HepG2 (cell line): ENCODE data around the gene MIGA2. TPM values are rescaled to one million over a fixed set of nuclear protein-coding genes. Genes with fewer than 3 reads are reported as not detected.
A peak's percentile ranks its signal among the peaks of the same experiment; 100 is the strongest.

Source experiments
- CBX2 ChIP-seq, 2 experiments: fragments of 200-600 bp in 1 of 2; sonication (generic); formaldehyde crosslinking in 1 of 2; IDR thresholded peaks; 2 replicates each; pipeline versions ENCODE4 v1.7.0 to v1.8.1; 2018 to 2022; ENCODE audit warnings: low read depth in 2 of 2, low read length in 1 of 2, mild to moderate bottlenecking in 1 of 2, missing genetic modification reagents in 1 of 2
- EEA1 ChIP-seq: sonication (generic); formaldehyde crosslinking; IDR thresholded peaks from 2 replicates; pipeline ENCODE4 v1.5.1; 2020; ENCODE audit warnings: mild to moderate bottlenecking, missing genetic modification reagents, borderline replicate concordance
- ESRRA ChIP-seq: sonication (generic); formaldehyde crosslinking; IDR thresholded peaks from 2 replicates; pipeline ENCODE4 v1.5.1; 2020; ENCODE audit warnings: mild to moderate bottlenecking, low read depth, missing genetic modification reagents
- FOSL2 ChIP-seq: sonication (generic); formaldehyde crosslinking; IDR thresholded peaks from 2 replicates; pipeline ENCODE4 v1.4.0; 2020; ENCODE audit warnings: missing genetic modification reagents
- HNF4A ChIP-seq: sonication (generic); formaldehyde crosslinking; IDR thresholded peaks from 2 replicates; pipeline ENCODE4 v1.4.0; 2020; ENCODE audit warnings: missing genetic modification reagents
- HOXD1 ChIP-seq: sonication (generic); formaldehyde crosslinking; IDR thresholded peaks from 2 replicates; pipeline ENCODE4 v1.5.0; 2020; ENCODE audit warnings: missing genetic modification reagents
- IRF2 ChIP-seq: IDR thresholded peaks from 2 replicates; pipeline ENCODE4 v1.6.1; 2018; ENCODE audit warnings: missing genetic modification reagents, missing compliant biosample characterization
- IRX3 ChIP-seq: sonication (generic); formaldehyde crosslinking; IDR thresholded peaks from 2 replicates; pipeline ENCODE4 v1.8.1; 2023; ENCODE audit warnings: mild to moderate bottlenecking, low read depth, missing genetic modification reagents, borderline replicate concordance
- KAT8 ChIP-seq: IDR thresholded peaks from 2 replicates; pipeline ENCODE4 v1.6.1; 2016; ENCODE audit warnings: missing genetic modification reagents, missing compliant biosample characterization
- KDM5B ChIP-seq: sonication (generic); formaldehyde crosslinking; IDR thresholded peaks from 2 replicates; pipeline ENCODE4 v1.4.0; 2020; ENCODE audit warnings: missing genetic modification reagents, mild to moderate bottlenecking, borderline replicate concordance
- MEIS2 ChIP-seq: sonication (generic); formaldehyde crosslinking; IDR thresholded peaks from 2 replicates; pipeline ENCODE4 v1.9.0; 2021; ENCODE audit warnings: mild to moderate bottlenecking, missing genetic modification reagents
- MIER3 ChIP-seq: IDR thresholded peaks from 2 replicates; pipeline ENCODE4 v1.6.1; 2016; ENCODE audit warnings: missing compliant biosample characterization, borderline replicate concordance
- NFKBIZ ChIP-seq: IDR thresholded peaks from 2 replicates; pipeline ENCODE4 v1.6.1; 2018; ENCODE audit warnings: missing genetic modification reagents, missing compliant biosample characterization
- PHF21A ChIP-seq: sonication (generic); formaldehyde crosslinking; IDR thresholded peaks from 2 replicates; pipeline ENCODE4 v1.5.0; 2020; ENCODE audit warnings: mild to moderate bottlenecking, missing genetic modification reagents
- RAD21 ChIP-seq: fragments of 450-650 bp; formaldehyde crosslinking; IDR thresholded peaks from 2 replicates; pipeline ENCODE4 v1.5.0; 2020; ENCODE audit warnings: mild to moderate bottlenecking
- RBAK ChIP-seq: sonication (generic); formaldehyde crosslinking; IDR thresholded peaks from 2 replicates; pipeline ENCODE4 v1.5.1; 2020; ENCODE audit warnings: mild to moderate bottlenecking, missing genetic modification reagents
- SALL1 ChIP-seq: sonication (generic); formaldehyde crosslinking; IDR thresholded peaks from 2 replicates; pipeline ENCODE4 v1.8.0; 2022; ENCODE audit warnings: mild to moderate bottlenecking, missing genetic modification reagents
- SRSF4 ChIP-seq: fragments of 200-400 bp; formaldehyde crosslinking; IDR thresholded peaks from one replicate; pipeline ENCODE4 v1.6.1; 2018; ENCODE audit warnings: mild to moderate bottlenecking, low read depth, low read length, moderate library complexity; ENCODE audit not compliant: poor library complexity, severe bottlenecking
- STAT5B ChIP-seq: sonication (generic); formaldehyde crosslinking; IDR thresholded peaks from 2 replicates; pipeline ENCODE4 v1.4.0; 2020; ENCODE audit warnings: missing genetic modification reagents
- TP53 ChIP-seq: sonication (generic); formaldehyde crosslinking; conservative IDR thresholded peaks from 2 replicates; pipeline ENCODE4 v1.4.0; 2020; ENCODE audit warnings: missing genetic modification reagents
- ZFYVE20 ChIP-seq: sonication (generic); formaldehyde crosslinking; IDR thresholded peaks from 2 replicates; pipeline ENCODE4 v1.8.0; 2023; ENCODE audit warnings: low read depth, mild to moderate bottlenecking, moderate library complexity, missing genetic modification reagents, borderline replicate concordance
- ZNF275 ChIP-seq: sonication (generic); formaldehyde crosslinking; IDR thresholded peaks from 2 replicates; pipeline ENCODE4 v1.8.0; 2022; ENCODE audit warnings: missing genetic modification reagents, mild to moderate bottlenecking, inconsistent platforms, borderline replicate concordance
- ZNF333 ChIP-seq: sonication (generic); formaldehyde crosslinking; IDR thresholded peaks from 2 replicates; pipeline ENCODE4 v1.4.0; 2020; ENCODE audit warnings: mild to moderate bottlenecking, missing genetic modification reagents, borderline replicate concordance
- ZNF343 ChIP-seq: sonication (generic); formaldehyde crosslinking; IDR thresholded peaks from 2 replicates; pipeline ENCODE4 v1.4.0; 2020; ENCODE audit warnings: mild to moderate bottlenecking, missing genetic modification reagents
- ZNF589 ChIP-seq: sonication (generic); formaldehyde crosslinking; conservative IDR thresholded peaks from 2 replicates; pipeline ENCODE4 v1.8.0; 2022; ENCODE audit warnings: mild to moderate bottlenecking, moderate library complexity, missing genetic modification reagents
- ZNF614 ChIP-seq: IDR thresholded peaks from 2 replicates; pipeline ENCODE4 v1.6.1; 2018; ENCODE audit warnings: missing biosample characterization, missing genetic modification reagents, inconsistent platforms, borderline replicate concordance
- ZNF776 ChIP-seq: sonication (generic); formaldehyde crosslinking; IDR thresholded peaks from 2 replicates; pipeline ENCODE4 v1.4.0; 2020; ENCODE audit warnings: mild to moderate bottlenecking, missing genetic modification reagents
- polyA plus RNA-seq, 8 experiments: library from polyadenylated mRNA; depleted of rRNA in 3 of 8; stranded (reverse) in 7 of 8; unstranded in 1 of 8; fragments of >200 nt; fragmentation: Illumina TruSeq in 4 of 8; extraction: Trizol in 4 of 8; gene quantifications; 2 replicates each; pipeline versions ENCODE4 v1.2.1 to v1.2.3, GENCODE V29; 2011 to 2016; ENCODE audit warnings: low read depth in 4 of 8, missing spikeins in 1 of 8, mixed read lengths in 1 of 8; ENCODE audit not compliant: insufficient read depth in 1 of 8
- total RNA-seq, 5 experiments: library from RNA; depleted of rRNA; stranded (reverse); fragments of >200 nt; fragmentation: Illumina TruSeq; extraction: Trizol; gene quantifications; 2 replicates each; pipeline ENCODE4 v1.2.3, GENCODE V29; 2016; ENCODE audit warnings: low read depth in 1 of 5
- TF ChIP-seq, protein P1 (sequence below): sonication (generic); formaldehyde crosslinking; IDR thresholded peaks from 2 replicates; pipeline ENCODE4 v1.8.0; 2022; ENCODE audit warnings: mild to moderate bottlenecking, missing genetic modification reagents
- TF ChIP-seq, protein P2 (sequence below): IDR thresholded peaks from 2 replicates; pipeline ENCODE4 v1.6.1; 2016; ENCODE audit warnings: control low read depth

MIGA2 gene
- total and polyA plus RNA-seq, 2 of the 13 experiments (the other 11 are each of a cell fraction or from before 2014, with no cell fraction given) = 10.8 to 17.1 TPM

GRCh38 chr9:129111528-129112151 is 75.2 kb downstream of the MIGA2 start (continued):
- TF ChIP-seq RBAK (CRISPR knock-in tag) (no peak), KAT8 (CRISPR knock-in tag) (no peak), ZNF343 (CRISPR knock-in tag) (no peak), ZNF275 (CRISPR knock-in tag) (peak; percentile 73; the same call in 1 of the 2 replicates), ZFYVE20 (CRISPR knock-in tag) (no peak), SRSF4 (no peak), RAD21 (CRISPR knock-in tag) (no peak), MIER3 (CRISPR knock-in tag) (no peak), HNF4A (CRISPR knock-in tag) (no peak), NFKBIZ (no peak), ZNF776 (no peak; the same call in 1 of the 2 replicates), IRF2 (CRISPR knock-in tag) (no peak), ESRRA (CRISPR knock-in tag) (0 out of 2 replicates have a peak, but pooled peaks have one; percentile 12), CBX2 (IDR thresholded peaks at IDR 0.05; ENCODE audit: low read depth, low read length) (no peak), CBX2 (CRISPR knock-in tag; IDR thresholded peaks at IDR 0.05; ENCODE audit: low read depth) (0 out of 2 replicates have a peak, but pooled peaks have one; percentile 28), EEA1 (no peak), FOSL2 (CRISPR knock-in tag) (no peak), STAT5B (no peak), IRX3 (no peak), TP53 (CRISPR knock-in tag) (no peak), ZNF614 (CRISPR knock-in tag) (no peak), SALL1 (CRISPR knock-in tag) (no peak), HOXD1 (CRISPR knock-in tag) (0 out of 2 replicates have a peak, but pooled peaks have one; percentile 38), KDM5B (CRISPR knock-in tag) (peak; percentile 22; the same call in 1 of the 2 replicates), PHF21A (no peak), MEIS2 (CRISPR knock-in tag) (no peak), ZNF333 (CRISPR knock-in tag) (no peak), ZNF589 (CRISPR knock-in tag) (no peak)
- TF ChIP-seq, protein P1, sequence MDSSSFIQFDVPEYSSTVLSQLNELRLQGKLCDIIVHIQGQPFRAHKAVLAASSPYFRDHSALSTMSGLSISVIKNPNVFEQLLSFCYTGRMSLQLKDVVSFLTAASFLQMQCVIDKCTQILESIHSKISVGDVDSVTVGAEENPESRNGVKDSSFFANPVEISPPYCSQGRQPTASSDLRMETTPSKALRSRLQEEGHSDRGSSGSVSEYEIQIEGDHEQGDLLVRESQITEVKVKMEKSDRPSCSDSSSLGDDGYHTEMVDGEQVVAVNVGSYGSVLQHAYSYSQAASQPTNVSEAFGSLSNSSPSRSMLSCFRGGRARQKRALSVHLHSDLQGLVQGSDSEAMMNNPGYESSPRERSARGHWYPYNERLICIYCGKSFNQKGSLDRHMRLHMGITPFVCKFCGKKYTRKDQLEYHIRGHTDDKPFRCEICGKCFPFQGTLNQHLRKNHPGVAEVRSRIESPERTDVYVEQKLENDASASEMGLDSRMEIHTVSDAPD (CRISPR knock-in tag) = no peak
- TF ChIP-seq, protein P2, sequence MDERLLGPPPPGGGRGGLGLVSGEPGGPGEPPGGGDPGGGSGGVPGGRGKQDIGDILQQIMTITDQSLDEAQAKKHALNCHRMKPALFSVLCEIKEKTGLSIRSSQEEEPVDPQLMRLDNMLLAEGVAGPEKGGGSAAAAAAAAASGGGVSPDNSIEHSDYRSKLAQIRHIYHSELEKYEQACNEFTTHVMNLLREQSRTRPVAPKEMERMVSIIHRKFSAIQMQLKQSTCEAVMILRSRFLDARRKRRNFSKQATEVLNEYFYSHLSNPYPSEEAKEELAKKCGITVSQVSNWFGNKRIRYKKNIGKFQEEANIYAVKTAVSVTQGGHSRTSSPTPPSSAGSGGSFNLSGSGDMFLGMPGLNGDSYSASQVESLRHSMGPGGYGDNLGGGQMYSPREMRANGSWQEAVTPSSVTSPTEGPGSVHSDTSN (CRISPR knock-in tag) = no peak
